ENCODE measurements around the gene WDR7. TPM values are rescaled to one million over a fixed set of nuclear protein-coding genes. Genes with fewer than 3 reads are reported as not detected.

The WDR7 gene
- total RNA-seq, 1 experiment from 2014 or later: 20.9 TPM

GRCh38 chr18:56926734-56927133 is 275.6 kb downstream of the WDR7 start:
- no peaks in the 10 kb centered on the region for H3K9me3 ChIP-seq (ENCODE audit: low read length)
- H2AFZ ChIP-seq (ENCODE audit: low read length): no peak overlapping the region
- H3K27me3 ChIP-seq (ENCODE audit: low read length): no peaks in the 10 kb centered on the region
- DNase-seq: no peak
- H3K4me3 ChIP-seq (ENCODE audit: low read length): no peak overlapping the region
- no peak overlapping the region for H3K9ac ChIP-seq (ENCODE audit: low read length)
- H3K9me2 ChIP-seq (replicated peaks; ENCODE audit: insufficient read depth, low read length): no peaks in the 10 kb centered on the region
- no peaks in the 10 kb centered on the region for H3K79me2 ChIP-seq (ENCODE audit: low read length)
- no peaks in the 10 kb centered on the region for H3K36me3 ChIP-seq (ENCODE audit: insufficient read depth, low read length)
- H3K4me2 ChIP-seq (ENCODE audit: low read depth, low read length, poor library complexity, severe bottlenecking): no peak overlapping the region
- no peak overlapping the region for H3K27ac ChIP-seq (ENCODE audit: low read length)
- 0 out of 2 replicates have a peak, but pooled peaks cover 4% of the 10 kb centered on the region for H4K20me1 ChIP-seq (ENCODE audit: insufficient read depth, low read depth, low read length)
- peaks cover 5% of the 10 kb centered on the region for H3K4me1 ChIP-seq (ENCODE audit: low read length)

- Histone ChIP-seq H2AFZ (ENCODE audit: low read length) (no peak overlapping the region), H3K9me2 (replicated peaks; ENCODE audit: insufficient read depth, low read length) (no peaks in the 10 kb centered on the region), H4K20me1 (ENCODE audit: insufficient read depth, low read depth, low read length) (0 out of 2 replicates have a peak, but pooled peaks cover 4% of the 10 kb centered on the region)
Observed at GRCh38 chr18:56927786-56928185, 276.6 kb downstream of the WDR7 start.

GRCh38 chr18:56929886-56930285 is 278.7 kb downstream of the WDR7 start:
- H3K4me2 ChIP-seq (ENCODE audit: low read depth, low read length, poor library complexity, severe bottlenecking): no peak overlapping the region
- H4K20me1 ChIP-seq (ENCODE audit: insufficient read depth, low read depth, low read length): 0 out of 2 replicates have a peak, but pooled peaks cover 4% of the 10 kb centered on the region
- no peaks in the 10 kb centered on the region for H3K79me2 ChIP-seq (ENCODE audit: low read length)
- H3K27ac ChIP-seq (ENCODE audit: low read length): no peak overlapping the region
- no peaks in the 10 kb centered on the region for H3K4me1 ChIP-seq (ENCODE audit: low read length)
- no peak overlapping the region for H2AFZ ChIP-seq (ENCODE audit: low read length)
- H3K4me3 ChIP-seq (ENCODE audit: low read length): no peak overlapping the region
- no peaks in the 10 kb centered on the region for H3K27me3 ChIP-seq (ENCODE audit: low read length)
- H3K9me3 ChIP-seq (ENCODE audit: low read length): no peaks in the 10 kb centered on the region
- no peak for DNase-seq
- H3K9ac ChIP-seq (ENCODE audit: low read length): no peak overlapping the region
- H3K9me2 ChIP-seq (replicated peaks; ENCODE audit: insufficient read depth, low read length): no peaks in the 10 kb centered on the region
- no peaks in the 10 kb centered on the region for H3K36me3 ChIP-seq (ENCODE audit: insufficient read depth, low read length)

More at GRCh38 chr18:56927786-56928185, 276.6 kb downstream of the WDR7 start:
- DNase-seq: no peak
- Histone ChIP-seq H3K4me2 (ENCODE audit: low read depth, low read length, poor library complexity, severe bottlenecking) (no peak overlapping the region), H3K79me2 (ENCODE audit: low read length) (no peaks in the 10 kb centered on the region), H3K36me3 (ENCODE audit: insufficient read depth, low read length) (no peaks in the 10 kb centered on the region), H3K27me3 (ENCODE audit: low read length) (no peaks in the 10 kb centered on the region), H3K4me1 (ENCODE audit: low read length) (no peaks in the 10 kb centered on the region), H3K27ac (ENCODE audit: low read length) (no peak overlapping the region), H3K9me3 (ENCODE audit: low read length) (no peaks in the 10 kb centered on the region), H3K4me3 (ENCODE audit: low read length) (no peak overlapping the region), H3K9ac (ENCODE audit: low read length) (no peak overlapping the region)

- Histone ChIP-seq H3K27ac (ENCODE audit: low read length) (no peak overlapping the region), H3K9me3 (ENCODE audit: low read length) (no peaks in the 10 kb centered on the region), H3K4me3 (ENCODE audit: low read length) (no peak overlapping the region), H2AFZ (ENCODE audit: low read length) (no peak overlapping the region), H3K36me3 (ENCODE audit: insufficient read depth, low read length) (no peaks in the 10 kb centered on the region), H3K9me2 (replicated peaks; ENCODE audit: insufficient read depth, low read length) (no peaks in the 10 kb centered on the region), H3K4me1 (ENCODE audit: low read length) (no peaks in the 10 kb centered on the region), H3K27me3 (ENCODE audit: low read length) (no peaks in the 10 kb centered on the region), H4K20me1 (ENCODE audit: insufficient read depth, low read depth, low read length) (no peaks in the 10 kb centered on the region), H3K79me2 (ENCODE audit: low read length) (no peaks in the 10 kb centered on the region), H3K4me2 (ENCODE audit: low read depth, low read length, poor library complexity, severe bottlenecking) (no peak overlapping the region), H3K9ac (ENCODE audit: low read length) (no peak overlapping the region)
- no peak for DNase-seq
Observed at GRCh38 chr18:56933472-56933871, 282.3 kb downstream of the WDR7 start.

- no peak overlapping the region for H3K9ac ChIP-seq (ENCODE audit: low read length)
- no peaks in the 10 kb centered on the region for H3K79me2 ChIP-seq (ENCODE audit: low read length)
- H3K9me3 ChIP-seq (ENCODE audit: low read length): no peaks in the 10 kb centered on the region
- H3K27me3 ChIP-seq (ENCODE audit: low read length): no peaks in the 10 kb centered on the region
- no peak overlapping the region for H3K27ac ChIP-seq (ENCODE audit: low read length)
- H4K20me1 ChIP-seq (ENCODE audit: insufficient read depth, low read depth, low read length): no peaks in the 10 kb centered on the region
- H3K4me3 ChIP-seq (ENCODE audit: low read length): no peak overlapping the region
- no peak overlapping the region for H3K4me2 ChIP-seq (ENCODE audit: low read depth, low read length, poor library complexity, severe bottlenecking)
- no peaks in the 10 kb centered on the region for H3K36me3 ChIP-seq (ENCODE audit: insufficient read depth, low read length)
- no peak for DNase-seq
- H3K9me2 ChIP-seq (replicated peaks; ENCODE audit: insufficient read depth, low read length): no peaks in the 10 kb centered on the region
- H3K4me1 ChIP-seq (ENCODE audit: low read length): no peaks in the 10 kb centered on the region
- H2AFZ ChIP-seq (ENCODE audit: low read length): no peak overlapping the region
Observed at GRCh38 chr18:56934131-56934530, 283.0 kb downstream of the WDR7 start.

GRCh38 chr18:56934906-56935305 is 283.7 kb downstream of the WDR7 start:
- DNase-seq: no peak
- Histone ChIP-seq H3K27me3 (ENCODE audit: low read length) (no peaks in the 10 kb centered on the region), H3K9me2 (replicated peaks; ENCODE audit: insufficient read depth, low read length) (no peaks in the 10 kb centered on the region), H4K20me1 (ENCODE audit: insufficient read depth, low read depth, low read length) (no peaks in the 10 kb centered on the region), H3K27ac (ENCODE audit: low read length) (no peak overlapping the region), H3K9ac (ENCODE audit: low read length) (no peak overlapping the region), H3K4me2 (ENCODE audit: low read depth, low read length, poor library complexity, severe bottlenecking) (no peak overlapping the region), H3K9me3 (ENCODE audit: low read length) (no peaks in the 10 kb centered on the region), H3K36me3 (ENCODE audit: insufficient read depth, low read length) (no peaks in the 10 kb centered on the region), H3K4me3 (ENCODE audit: low read length) (no peak overlapping the region), H3K79me2 (ENCODE audit: low read length) (no peaks in the 10 kb centered on the region), H2AFZ (ENCODE audit: low read length) (no peak overlapping the region), H3K4me1 (ENCODE audit: low read length) (no peaks in the 10 kb centered on the region)

- DNase-seq: no peak
- no peak overlapping the region for H3K4me3 ChIP-seq (ENCODE audit: low read length)
- no peaks in the 10 kb centered on the region for H3K79me2 ChIP-seq (ENCODE audit: low read length)
- H3K9ac ChIP-seq (ENCODE audit: low read length): no peak overlapping the region
- H3K9me2 ChIP-seq (replicated peaks; ENCODE audit: insufficient read depth, low read length): no peaks in the 10 kb centered on the region
- H3K27ac ChIP-seq (ENCODE audit: low read length): no peak overlapping the region
- no peaks in the 10 kb centered on the region for H3K9me3 ChIP-seq (ENCODE audit: low read length)
- no peaks in the 10 kb centered on the region for H4K20me1 ChIP-seq (ENCODE audit: insufficient read depth, low read depth, low read length)
- H3K4me1 ChIP-seq (ENCODE audit: low read length): no peaks in the 10 kb centered on the region
- no peaks in the 10 kb centered on the region for H3K36me3 ChIP-seq (ENCODE audit: insufficient read depth, low read length)
- no peak overlapping the region for H3K4me2 ChIP-seq (ENCODE audit: low read depth, low read length, poor library complexity, severe bottlenecking)
- H2AFZ ChIP-seq (ENCODE audit: low read length): no peak overlapping the region
- no peaks in the 10 kb centered on the region for H3K27me3 ChIP-seq (ENCODE audit: low read length)
Observed at GRCh38 chr18:56935434-56936040, 284.4 kb downstream of the WDR7 start.

GRCh38 chr18:56936457-56936856 is 285.3 kb downstream of the WDR7 start:
- H3K9ac ChIP-seq (ENCODE audit: low read length): no peak overlapping the region
- no peaks in the 10 kb centered on the region for H3K9me2 ChIP-seq (replicated peaks; ENCODE audit: insufficient read depth, low read length)
- no peaks in the 10 kb centered on the region for H3K79me2 ChIP-seq (ENCODE audit: low read length)
- no peaks in the 10 kb centered on the region for H4K20me1 ChIP-seq (ENCODE audit: insufficient read depth, low read depth, low read length)
- no peak overlapping the region for H3K27ac ChIP-seq (ENCODE audit: low read length)
- H3K4me3 ChIP-seq (ENCODE audit: low read length): no peak overlapping the region
- no peak overlapping the region for H3K4me2 ChIP-seq (ENCODE audit: low read depth, low read length, poor library complexity, severe bottlenecking)
- no peak overlapping the region for H2AFZ ChIP-seq (ENCODE audit: low read length)
- H3K36me3 ChIP-seq (ENCODE audit: insufficient read depth, low read length): no peaks in the 10 kb centered on the region
- DNase-seq: no peak
- no peaks in the 10 kb centered on the region for H3K4me1 ChIP-seq (ENCODE audit: low read length)
- no peaks in the 10 kb centered on the region for H3K9me3 ChIP-seq (ENCODE audit: low read length)
- H3K27me3 ChIP-seq (ENCODE audit: low read length): no peaks in the 10 kb centered on the region

Data from Karpas-422 (cell line).